ENCODE data around the gene RNF157. TPM values are rescaled to one million over a fixed set of nuclear protein-coding genes. Genes with fewer than 3 reads are reported as not detected.

Gene RNF157
- total and polyA plus RNA-seq, 2 of the 13 experiments (the other 11 are each of a cell fraction or from before 2014, with no cell fraction given), result 0.44 to 1.5 TPM

- no peak for TF ChIP-seq YEATS2 (CRISPR knock-in tag; IDR thresholded peaks at IDR 0.05; ENCODE audit: borderline replicate concordance)
- no peak for TF ChIP-seq ZBTB46 (CRISPR knock-in tag; IDR thresholded peaks at IDR 0.05; ENCODE audit: borderline replicate concordance)
- no peak for TF ChIP-seq ZBTB7A (CRISPR knock-in tag; IDR thresholded peaks at IDR 0.05)
- TF ChIP-seq EED (CRISPR knock-in tag; IDR thresholded peaks at IDR 0.05), result no peak
- no peak for TF ChIP-seq ZNF142 (CRISPR knock-in tag; IDR thresholded peaks at IDR 0.05)
- TF ChIP-seq ZBTB37 (CRISPR knock-in tag; IDR thresholded peaks at IDR 0.05), result no peak
- TF ChIP-seq ONECUT2 (CRISPR knock-in tag; IDR thresholded peaks at IDR 0.05), result no peak
- 0 out of 2 replicates have a peak, but pooled peaks have one; percentile 19 for TF ChIP-seq NCOA1 (CRISPR knock-in tag; IDR thresholded peaks at IDR 0.05)
- no peak for TF ChIP-seq SP140L (CRISPR knock-in tag; IDR thresholded peaks at IDR 0.05; ENCODE audit: borderline replicate concordance)
- no peak for TF ChIP-seq ZNF33B (CRISPR knock-in tag; IDR thresholded peaks at IDR 0.05)
- no peak for TF ChIP-seq HNRNPUL1 (IDR thresholded peaks at IDR 0.05; ENCODE audit: low read depth, low read length)
- peak; percentile 67; the same call in 1 of the 2 replicates for TF ChIP-seq THAP9 (CRISPR knock-in tag; IDR thresholded peaks at IDR 0.05; ENCODE audit: borderline replicate concordance)
Observed at GRCh38 chr17:76132574-76133338, 107.5 kb downstream of the RNF157 start (continued).
